B cell (primary cell): ENCODE measurements around the gene PIAS2. TPM values are rescaled to one million over a fixed set of nuclear protein-coding genes. Genes with fewer than 3 reads are reported as not detected.
A peak's percentile ranks its signal among the peaks of the same experiment; 100 is the strongest.

Experiments
- ATAC-seq: fragments of 200-7000 bp; cut with Tn5 transposase; one replicate; pipeline ENCODE4 v1.10.0; 2021; ENCODE audit warnings: low read depth, mild to moderate bottlenecking, moderate number of reproducible peaks, moderate library complexity
- CTCF ChIA-PET: fragments of 350-600 bp; sonication (Branson Sonifier 250); formaldehyde crosslinking; loops from one replicate; lab custom pipeline; 2021; ENCODE audit warnings: antibody characterized with exemption, inconsistent platforms; lab: Charles Lee
- POLR2A ChIA-PET: fragments of 350-600 bp; sonication (Branson Sonifier 250); formaldehyde crosslinking; loops from one replicate; lab custom pipeline; 2021; ENCODE audit warnings: antibody characterized with exemption; lab: Charles Lee
- DNase-seq: peaks from one replicate; pipeline ENCODE4 v3.0.0; 2013
- H2AFZ ChIP-seq: 2 replicates; pipeline ENCODE4 v1.6.1; 2012; ENCODE audit warnings: mild to moderate bottlenecking, low read depth, low read length; ENCODE audit not compliant: insufficient read depth, poor library complexity, severe bottlenecking
- H3K27ac ChIP-seq, 2 donors: 1 replicate in 1 of 2; 2 replicates in 1 of 2; pipeline ENCODE4 v1.5.1; 2012 to 2013; ENCODE audit warnings: low read length in 2 of 2, mild to moderate bottlenecking in 2 of 2, moderate library complexity in 1 of 2
- H3K27me3 ChIP-seq, 4 experiments: fragments of 200-600 bp in 1 of 4; sonication (generic) in 1 of 4; replicated peaks in 1 of 4; 1 replicate in 2 of 4; 2 replicates in 2 of 4; pipeline versions ENCODE4 v1.6.1 to v1.7.0; 2013 to 2016; ENCODE audit warnings: low read length in 3 of 4, mild to moderate bottlenecking in 2 of 4, mixed read lengths in 1 of 4, moderate library complexity in 1 of 4; ENCODE audit not compliant: insufficient read depth in 4 of 4, control insufficient read depth in 3 of 4; ENCODE audit errors: control extremely low read depth in 1 of 4
- H3K36me3 ChIP-seq, 2 experiments: replicated peaks in 1 of 2; 1 replicate in 1 of 2; 2 replicates in 1 of 2; pipeline versions ENCODE4 v1.6.1 to v1.7.1; 2013; ENCODE audit warnings: low read length in 1 of 2; ENCODE audit not compliant: insufficient read depth in 2 of 2, control insufficient read depth in 1 of 2; ENCODE audit errors: control extremely low read depth in 1 of 2, extremely low read depth in 1 of 2
- H3K4me1 ChIP-seq, 2 donors: fragments of 200-600 bp in 1 of 2; sonication (generic) in 1 of 2; 1 replicate in 1 of 2; 2 replicates in 1 of 2; pipeline versions ENCODE4 v1.5.1 to v1.6.1; 2013 to 2017; ENCODE audit warnings: low read length in 2 of 2; ENCODE audit not compliant: control insufficient read depth in 2 of 2, insufficient read depth in 2 of 2
- H3K4me2 ChIP-seq: replicated peaks from 2 replicates; pipeline ENCODE3; 2012; ENCODE audit warnings: mild to moderate bottlenecking, low read depth, low read length; ENCODE audit not compliant: poor library complexity, severe bottlenecking
- H3K4me3 ChIP-seq, 5 experiments: fragments of 200-600 bp in 1 of 5; sonication (generic) in 1 of 5; 1 replicate in 3 of 5; 2 replicates in 2 of 5; pipeline versions ENCODE4 v1.5.1 to v1.7.0; 2011 to 2016; ENCODE audit warnings: low read length in 4 of 5, mild to moderate bottlenecking in 4 of 5, low read depth in 2 of 5, control low read depth in 1 of 5, moderate library complexity in 1 of 5; ENCODE audit not compliant: insufficient read depth in 1 of 5; ENCODE audit errors: control extremely low read depth in 1 of 5, extremely low read depth in 1 of 5
- H3K79me2 ChIP-seq: fragments of 200-600 bp; sonication (generic); one replicate; pipeline ENCODE4 v1.6.0; 2016; ENCODE audit warnings: low read length; ENCODE audit not compliant: control insufficient read depth, insufficient read depth
- H3K9ac ChIP-seq: fragments of 200-600 bp; sonication (generic); 2 replicates; pipeline ENCODE4 v1.6.1; 2017; ENCODE audit warnings: mild to moderate bottlenecking, low read length, moderate library complexity
- H3K9me3 ChIP-seq, 3 donors: one replicate each; pipeline versions ENCODE4 v1.6.1 to v1.7.1; 2013; ENCODE audit warnings: low read length in 2 of 3; ENCODE audit not compliant: control insufficient read depth in 2 of 3, insufficient read depth in 1 of 3; ENCODE audit errors: control extremely low read depth in 1 of 3
- H4K20me1 ChIP-seq: 2 replicates; pipeline ENCODE4 v1.6.0; 2012; ENCODE audit warnings: mild to moderate bottlenecking, low read length; ENCODE audit not compliant: insufficient read depth, control insufficient read depth, poor library complexity, severe bottlenecking
- H3K27ac Mint-ChIP-seq: one replicate; pipeline ENCODE4 v1.8.0; 2021; ENCODE audit warnings: mixed read lengths
- H3K27me3 Mint-ChIP-seq: one replicate; pipeline ENCODE4 v1.8.0; 2021; ENCODE audit warnings: mixed read lengths
- H3K4me1 Mint-ChIP-seq: one replicate; pipeline ENCODE4 v1.8.0; 2021; ENCODE audit warnings: mixed read lengths
- H3K4me3 Mint-ChIP-seq: one replicate; pipeline ENCODE4 v1.8.0; 2021; ENCODE audit warnings: mixed read lengths
- H3K9me3 Mint-ChIP-seq: one replicate; pipeline ENCODE4 v1.8.0; 2022; ENCODE audit warnings: mixed read lengths; ENCODE audit not compliant: insufficient read depth
- CTCF ChIP-seq: fragments of 200-600 bp; IDR thresholded peaks from one replicate; pipeline ENCODE4 v1.8.0; 2022; ENCODE audit warnings: antibody characterized with exemption, mild to moderate bottlenecking
- EZH2 ChIP-seq: IDR thresholded peaks from 2 replicates; pipeline ENCODE4 v1.6.1; 2012; ENCODE audit warnings: borderline replicate concordance, low read depth, mild to moderate bottlenecking, moderate library complexity, low read length; ENCODE audit not compliant: insufficient read depth, poor library complexity, severe bottlenecking
- WGBS: methylation state at CpG from one replicate; pipeline ENCODE4 v1.1.5; 2013; ENCODE audit warnings: missing lambda C conversion rate; ENCODE audit not compliant: insufficient coverage; 5-methylcytosine and 5-hydroxymethylcytosine counted together
- intact Hi-C: fragments of 100-400 bp; cut with micrococcal nuclease; formaldehyde crosslinking; loops from one replicate; pipeline ENCODE4 v1.10.0; 2022
- polyA plus RNA-seq: library from polyadenylated mRNA; depleted of rRNA; stranded (reverse); fragments of >200 nt; gene quantifications from 2 replicates; pipeline ENCODE4 v1.2.3, GENCODE V29; 2012
- total RNA-seq, 2 donors: library from RNA; stranded (reverse); fragments of 120-200 nt in 1 of 2; gene quantifications; 1 replicate in 1 of 2; 2 replicates in 1 of 2; pipeline versions ENCODE4 v1.2.3 to v1.2.4, GENCODE V29; 2013 to 2022

Gene PIAS2
- total and polyA plus RNA-seq, 2 donors (not counting 1 experiment from before 2014, with no cell fraction given) = 7.3 to 51.1 TPM

- intact Hi-C loops = no loop called here
- H3K4me2 ChIP-seq = peak within 1 kb of the TSS; percentile 72
- Mint-ChIP-seq H3K4me3 (peak within 1 kb of the TSS; percentile 82), H3K9me3 (no peaks in the 10 kb centered on the region), H3K27ac (no peak within 1 kb of the TSS), H3K27me3 (peaks cover 63% of the 10 kb centered on the region), H3K4me1 (peaks cover 32% of the 10 kb centered on the region)
- WGBS = 1% methylated on average over 74 of the region's 74 CpGs
- H4K20me1 ChIP-seq = no peaks in the 10 kb centered on the region
- peaks cover 0 to 33% (median 21%) of the 10 kb centered on the region in 4 experiments for H3K27me3 ChIP-seq
- H3K79me2 ChIP-seq = no peaks in the 10 kb centered on the region
- no peaks in the 10 kb centered on the region for H3K36me3 ChIP-seq
- peak within 1 kb of the TSS in 3 of 5 experiments; percentile 30 to 35 (median 33) for H3K4me3 ChIP-seq
- POLR2A ChIA-PET = no interaction called here
- H3K9me3 ChIP-seq = peaks cover 0 to 12% (median 0%) of the 10 kb centered on the region in 3 donors
- no peak for TF ChIP-seq CTCF
- no peak for TF ChIP-seq EZH2
- CTCF ChIA-PET = no interaction called here
- no peak within 1 kb of the TSS for H3K9ac ChIP-seq
- H2AFZ ChIP-seq = peak within 1 kb of the TSS; percentile 42
- peaks cover 27 to 36% of the 10 kb centered on the region in 2 donors for H3K4me1 ChIP-seq
- no peak for ATAC-seq
- DNase-seq = peak; percentile 19
- H3K27ac ChIP-seq = no peak within 1 kb of the TSS
These were observed 160.6 kb downstream of the PIAS2 start, which contains the start of gene ST8SIA5 for GRCh38 chr18:46756559-46757201. ST8SIA5 (minus strand) TSS chr18:46757053; CDS start chr18:46756508, 545 bp downstream.

- no peak for ATAC-seq
These were observed 161.2 kb downstream of the PIAS2 start for GRCh38 chr18:46756025-46756558.

More at GRCh38 chr18:46756025-46756558, 161.2 kb downstream of the PIAS2 start:
- POLR2A ChIA-PET = no interaction called here
- H3K4me2 ChIP-seq = peak overlapping the region; percentile 72
- H3K27me3 ChIP-seq = peaks cover 0 to 30% (median 21%) of the 10 kb centered on the region in 4 experiments
- Mint-ChIP-seq H3K27me3 (peaks cover 62% of the 10 kb centered on the region), H3K27ac (no peak overlapping the region), H3K4me3 (peak overlapping the region; percentile 68), H3K9me3 (no peaks in the 10 kb centered on the region), H3K4me1 (peaks cover 32% of the 10 kb centered on the region)
- intact Hi-C loops = no loop called here
- TF ChIP-seq CTCF = no peak
- TF ChIP-seq EZH2 = no peak
- peak overlapping the region in 1 of 5 experiments; percentile 8 for H3K4me3 ChIP-seq
- peak overlapping the region; percentile 1 for H2AFZ ChIP-seq
- no peaks in the 10 kb centered on the region for H3K79me2 ChIP-seq
- H3K4me1 ChIP-seq = peaks cover 27 to 36% of the 10 kb centered on the region in 2 donors
- H4K20me1 ChIP-seq = no peaks in the 10 kb centered on the region
- CTCF ChIA-PET = no interaction called here
- no peak overlapping the region for H3K9ac ChIP-seq
- no peak overlapping the region for H3K27ac ChIP-seq
- H3K9me3 ChIP-seq = peaks cover 0 to 12% (median 0%) of the 10 kb centered on the region in 3 donors
- 7% methylated on average over 41 of the region's 41 CpGs for WGBS
- H3K36me3 ChIP-seq = no peaks in the 10 kb centered on the region
- peak; percentile 11 for DNase-seq
